ENCODE data around the gene UBXN11.
A peak's percentile ranks its signal among the peaks of the same experiment; 100 is the strongest.

The UBXN11 gene

DNA sequence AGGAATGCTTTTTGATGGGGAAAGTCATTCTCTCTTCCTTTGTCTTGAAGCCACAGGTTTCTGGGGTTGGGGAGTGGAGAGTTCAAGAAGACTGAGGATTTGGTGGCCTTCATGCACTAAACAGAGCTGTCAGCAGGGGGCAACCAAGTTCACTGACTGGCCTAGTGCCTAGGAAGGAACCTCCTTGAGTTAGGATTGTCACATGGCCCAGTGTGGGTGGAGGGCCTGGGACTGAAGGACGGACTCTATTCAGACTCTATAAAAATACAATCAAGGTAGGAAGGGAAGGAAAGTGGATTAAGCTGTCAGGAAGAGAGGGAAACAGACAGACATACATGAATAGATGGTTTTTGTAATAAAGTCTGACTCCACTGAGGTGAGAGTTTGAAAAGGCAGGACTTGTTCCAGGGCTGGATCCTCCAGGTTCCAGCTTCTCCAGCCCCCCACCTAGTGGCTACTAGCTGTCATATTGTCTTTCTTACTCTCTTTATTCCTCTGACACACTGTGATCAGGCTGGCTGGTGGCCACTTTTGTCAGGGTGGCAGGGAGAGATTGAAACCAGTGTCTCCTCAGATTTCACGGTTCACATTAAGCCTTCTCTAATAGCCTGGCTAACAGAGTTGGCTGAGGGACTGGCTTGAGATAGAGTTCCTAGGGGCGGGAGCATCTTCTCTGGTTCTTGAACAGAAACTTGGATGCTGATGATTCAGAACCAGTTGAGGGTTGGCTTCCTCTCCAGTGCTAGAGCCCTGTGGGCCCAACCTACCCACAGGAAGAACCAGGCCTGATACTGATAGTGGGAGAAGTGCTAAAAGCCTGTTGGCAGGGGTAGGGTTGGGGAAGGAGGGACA lies 30.6 kb downstream of the UBXN11 start:
- Histone ChIP-seq H3K4me3 (ENCODE audit: low read length in 2 of 2) (no peak overlapping the region), H3K36me3 (replicated peaks in 1 of 2; ENCODE audit: control insufficient read depth in 2 of 2, insufficient read depth in 2 of 2, low read length in 2 of 2) (peaks cover 53 to 79% of the 10 kb centered on the region in 2 donors), H3K27ac (replicated peaks; ENCODE audit: low read length) (no peak overlapping the region), H2BK12ac (ENCODE audit: low read length) (no peak overlapping the region), H3K79me1 (ENCODE audit: low read depth, low read length) (peaks cover 4% of the 10 kb centered on the region), H4K8ac (ENCODE audit: low read depth, low read length) (no peak overlapping the region), H4K91ac (ENCODE audit: low read depth, low read length, poor library complexity) (no peak overlapping the region), H3K18ac (ENCODE audit: low read length) (no peak overlapping the region), H3K9me3 (replicated peaks in 1 of 2; ENCODE audit: control insufficient read depth in 2 of 2, insufficient read depth in 1 of 2, low read depth in 1 of 2, low read length in 2 of 2) (no peaks in the 10 kb centered on the region), H2AK5ac (ENCODE audit: low read depth, low read length) (no peak overlapping the region), H3K14ac (ENCODE audit: low read length) (no peak overlapping the region), H2BK15ac (ENCODE audit: low read length) (no peak overlapping the region), H3K4me2 (ENCODE audit: insufficient read depth, low read length, poor library complexity, severe bottlenecking) (no peak overlapping the region), H3K27me3 (ENCODE audit: control insufficient read depth in 3 of 3, insufficient read depth in 3 of 3, low read depth in 1 of 3, low read length in 3 of 3) (no peaks in the 10 kb centered on the region), H2AFZ (ENCODE audit: low read length) (peak overlapping the region; percentile 24), H3K9ac (ENCODE audit: low read depth, low read length, poor library complexity) (no peak overlapping the region), H3K4me1 (ENCODE audit: control insufficient read depth in 2 of 2, insufficient read depth in 1 of 2, low read depth in 1 of 2, low read length in 2 of 2) (peaks cover 9 to 14% of the 10 kb centered on the region in 2 donors), H3K23ac (ENCODE audit: low read depth, low read length, poor library complexity) (no peak overlapping the region), H2BK5ac (ENCODE audit: low read length) (no peak overlapping the region), H3K4ac (ENCODE audit: low read length) (no peak overlapping the region), H2BK120ac (ENCODE audit: low read depth, low read length) (no peak overlapping the region)
- no CpG with 5 or more reads among the region's 3 CpGs for WGBS, 2 donors (ENCODE audit: extremely low coverage in 2 of 2, insufficient read length in 2 of 2, insufficient replicate concordance in 1 of 2)
- DNase-seq (ENCODE audit: low spot score), result peak; percentile 76

DNA sequence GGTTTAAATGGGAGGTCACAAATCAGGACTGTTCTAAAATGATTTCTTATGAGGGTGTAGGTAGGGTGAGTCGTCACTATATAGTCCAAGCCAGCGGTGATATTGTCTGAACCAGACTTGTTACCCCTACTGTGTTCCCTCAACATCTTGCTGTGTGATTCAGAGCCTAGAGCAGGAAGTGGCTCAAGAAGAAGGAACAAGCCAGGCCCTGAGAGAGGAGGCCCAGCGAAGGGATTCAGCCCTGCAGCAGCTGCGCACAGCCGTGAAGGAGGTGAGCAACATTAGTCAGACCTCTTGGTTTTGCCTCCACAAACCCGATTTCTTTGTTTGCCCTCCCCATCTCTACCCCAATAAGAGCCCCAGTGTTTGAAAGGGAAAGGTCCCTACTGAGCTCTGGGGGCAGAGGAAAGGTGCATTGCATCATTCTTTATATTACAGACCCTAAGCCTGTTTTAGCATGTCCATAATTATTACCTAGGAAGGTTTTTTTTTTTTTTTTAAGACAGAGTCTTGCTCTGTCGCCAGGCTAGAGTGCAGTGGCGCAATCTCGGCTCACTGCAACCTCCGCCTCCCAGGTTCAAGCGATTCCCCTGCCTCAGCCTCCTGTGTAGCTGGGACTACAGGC lies 31.5 kb downstream of the UBXN11 start:
- Histone ChIP-seq H3K14ac (ENCODE audit: low read length) (no peak overlapping the region), H3K9me3 (replicated peaks in 1 of 2; ENCODE audit: control insufficient read depth in 2 of 2, insufficient read depth in 1 of 2, low read depth in 1 of 2, low read length in 2 of 2) (peaks cover 0 to 4% of the 10 kb centered on the region in 2 donors), H3K27me3 (ENCODE audit: control insufficient read depth in 3 of 3, insufficient read depth in 3 of 3, low read depth in 1 of 3, low read length in 3 of 3) (no peaks in the 10 kb centered on the region), H3K9ac (ENCODE audit: low read depth, low read length, poor library complexity) (no peak overlapping the region), H2BK12ac (ENCODE audit: low read length) (no peak overlapping the region), H2AFZ (ENCODE audit: low read length) (no peak overlapping the region), H3K23ac (ENCODE audit: low read depth, low read length, poor library complexity) (no peak overlapping the region), H2AK5ac (ENCODE audit: low read depth, low read length) (no peak overlapping the region), H2BK120ac (ENCODE audit: low read depth, low read length) (no peak overlapping the region), H3K27ac (replicated peaks; ENCODE audit: low read length) (no peak overlapping the region), H3K4me1 (ENCODE audit: control insufficient read depth in 2 of 2, insufficient read depth in 1 of 2, low read depth in 1 of 2, low read length in 2 of 2) (peaks cover 5 to 8% of the 10 kb centered on the region in 2 donors), H3K36me3 (replicated peaks in 1 of 2; ENCODE audit: control insufficient read depth in 2 of 2, insufficient read depth in 2 of 2, low read length in 2 of 2) (peaks cover 59 to 84% of the 10 kb centered on the region in 2 donors), H4K91ac (ENCODE audit: low read depth, low read length, poor library complexity) (no peak overlapping the region), H3K4me2 (ENCODE audit: insufficient read depth, low read length, poor library complexity, severe bottlenecking) (no peak overlapping the region), H3K18ac (ENCODE audit: low read length) (no peak overlapping the region), H3K79me1 (ENCODE audit: low read depth, low read length) (peaks cover 2% of the 10 kb centered on the region), H3K4me3 (ENCODE audit: low read length in 2 of 2) (no peak overlapping the region), H4K8ac (ENCODE audit: low read depth, low read length) (no peak overlapping the region), H2BK15ac (ENCODE audit: low read length) (no peak overlapping the region), H3K4ac (ENCODE audit: low read length) (no peak overlapping the region), H2BK5ac (ENCODE audit: low read length) (no peak overlapping the region)
- no peak for DNase-seq (ENCODE audit: low spot score)
- no CpG with 5 or more reads among the region's 11 CpGs for WGBS, 2 donors (ENCODE audit: extremely low coverage in 2 of 2, insufficient read length in 2 of 2, insufficient replicate concordance in 1 of 2)

DNA sequence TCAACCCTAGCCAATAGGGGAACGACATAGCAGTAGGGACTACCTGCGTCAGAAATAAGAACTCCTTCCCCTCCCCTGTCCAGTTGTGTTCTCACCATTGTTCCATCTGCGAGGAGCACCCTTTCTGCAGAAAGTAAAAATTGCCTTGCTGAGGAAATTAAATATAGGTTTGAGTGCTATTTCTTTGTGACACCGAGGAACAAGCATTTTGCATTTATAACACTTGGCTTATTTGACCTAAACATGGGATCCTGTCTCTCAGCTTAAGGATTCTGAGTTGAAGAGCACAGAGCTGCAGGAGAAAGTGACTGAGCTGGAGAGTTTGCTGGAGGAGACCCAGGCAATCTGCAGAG lies 37.3 kb downstream of the UBXN11 start:
- peaks cover 6 to 24% of the 10 kb centered on the region in 2 donors for H3K9me3 ChIP-seq (replicated peaks in 1 of 2; ENCODE audit: control insufficient read depth in 2 of 2, insufficient read depth in 1 of 2, low read depth in 1 of 2, low read length in 2 of 2)
- no peak overlapping the region for H3K18ac ChIP-seq (ENCODE audit: low read length)
- H2AFZ ChIP-seq (ENCODE audit: low read length), result no peak overlapping the region
- no peak overlapping the region for H3K27ac ChIP-seq (replicated peaks; ENCODE audit: low read length)
- H2BK15ac ChIP-seq (ENCODE audit: low read length), result no peak overlapping the region
- H3K79me1 ChIP-seq (ENCODE audit: low read depth, low read length), result no peaks in the 10 kb centered on the region
- H3K4ac ChIP-seq (ENCODE audit: low read length), result no peak overlapping the region
- no peak for DNase-seq (ENCODE audit: low spot score)
- WGBS, 2 donors (ENCODE audit: extremely low coverage in 2 of 2, insufficient read length in 2 of 2, insufficient replicate concordance in 1 of 2), result no CpG with 5 or more reads among the region's 4 CpGs
- peaks cover 49 to 85% of the 10 kb centered on the region in 2 donors for H3K36me3 ChIP-seq (replicated peaks in 1 of 2; ENCODE audit: control insufficient read depth in 2 of 2, insufficient read depth in 2 of 2, low read length in 2 of 2)
- no peak overlapping the region for H3K23ac ChIP-seq (ENCODE audit: low read depth, low read length, poor library complexity)
- H3K27me3 ChIP-seq (ENCODE audit: control insufficient read depth in 3 of 3, insufficient read depth in 3 of 3, low read depth in 1 of 3, low read length in 3 of 3), result no peaks in the 10 kb centered on the region
- no peak overlapping the region for H3K4me2 ChIP-seq (ENCODE audit: insufficient read depth, low read length, poor library complexity, severe bottlenecking)
- no peak overlapping the region for H4K91ac ChIP-seq (ENCODE audit: low read depth, low read length, poor library complexity)
- H3K4me3 ChIP-seq (ENCODE audit: low read length in 2 of 2), result no peak overlapping the region
- H3K14ac ChIP-seq (ENCODE audit: low read length), result no peak overlapping the region
- H3K4me1 ChIP-seq (ENCODE audit: control insufficient read depth in 2 of 2, insufficient read depth in 1 of 2, low read depth in 1 of 2, low read length in 2 of 2), result no peaks in the 10 kb centered on the region
- no peak overlapping the region for H4K8ac ChIP-seq (ENCODE audit: low read depth, low read length)
- no peak overlapping the region for H2BK120ac ChIP-seq (ENCODE audit: low read depth, low read length)
- H2AK5ac ChIP-seq (ENCODE audit: low read depth, low read length), result no peak overlapping the region
- H3K9ac ChIP-seq (ENCODE audit: low read depth, low read length, poor library complexity), result no peak overlapping the region
- H2BK5ac ChIP-seq (ENCODE audit: low read length), result no peak overlapping the region
- no peak overlapping the region for H2BK12ac ChIP-seq (ENCODE audit: low read length)
